Keratinocyte (primary cell): Measurements from ENCODE around the gene EEPD1. TPM values are rescaled to one million over a fixed set of nuclear protein-coding genes. Genes with fewer than 3 reads are reported as not detected.

Source experiments
- DNase-seq: peaks from one replicate; pipeline ENCODE4 v3.0.0-alpha.2; 2011; ENCODE audit warnings: low read depth, missing footprints, low spot score
- FAIRE-seq: peaks from 2 replicates; lab custom pipeline; 2011; peaks lifted over from hg19 to GRCh38; lab: Jason Lieb, UNC
- H2AFZ ChIP-seq: 2 replicates; pipeline ENCODE4 v1.6.0; 2012; ENCODE audit warnings: low read length, control low read depth, inconsistent platforms; ENCODE audit not compliant: control insufficient read depth
- H3K27ac ChIP-seq: 2 replicates; pipeline ENCODE4 v1.5.1; 2011; ENCODE audit warnings: low read length; ENCODE audit not compliant: control insufficient read depth, insufficient read depth
- H3K27me3 ChIP-seq: 3 replicates; pipeline ENCODE4 v1.6.0; 2011; ENCODE audit warnings: low read length; ENCODE audit not compliant: control insufficient read depth, insufficient read depth; ENCODE audit errors: extremely low read depth
- H3K36me3 ChIP-seq, 2 experiments: 2 replicates in 1 of 2; 3 replicates in 1 of 2; pipeline ENCODE4 v1.5.1; 2011; ENCODE audit warnings: low read length in 2 of 2, mild to moderate bottlenecking in 1 of 2; ENCODE audit not compliant: control insufficient read depth in 2 of 2, insufficient read depth in 2 of 2; ENCODE audit errors: extremely low read depth in 1 of 2
- H3K4me1 ChIP-seq: 3 replicates; pipeline ENCODE4 v1.5.1; 2011; ENCODE audit warnings: low read length; ENCODE audit not compliant: control insufficient read depth, insufficient read depth; ENCODE audit errors: extremely low read depth
- H3K4me2 ChIP-seq: 3 replicates; pipeline ENCODE4 v1.6.0; 2011; ENCODE audit warnings: low read depth, low read length; ENCODE audit not compliant: control insufficient read depth, insufficient read depth; ENCODE audit errors: extremely low read depth
- H3K4me3 ChIP-seq, 3 experiments: fragments of 200-600 bp in 1 of 3; sonication (generic) in 1 of 3; 2 replicates in 2 of 3; 3 replicates in 1 of 3; pipeline ENCODE4 v1.5.1; 2011 to 2016; ENCODE audit warnings: low read length in 3 of 3, mild to moderate bottlenecking in 3 of 3, control low read depth in 2 of 3, inconsistent platforms in 1 of 3, low read depth in 1 of 3, mixed read lengths in 1 of 3, mixed run types in 1 of 3, moderate library complexity in 1 of 3; ENCODE audit not compliant: control insufficient read depth in 2 of 3, insufficient read depth in 2 of 3; ENCODE audit errors: extremely low read depth in 1 of 3
- H3K79me2 ChIP-seq: 2 replicates; pipeline ENCODE4 v1.6.0; 2012; ENCODE audit warnings: low read length; ENCODE audit not compliant: control insufficient read depth, insufficient read depth
- H3K9ac ChIP-seq: 3 replicates; pipeline ENCODE4 v1.6.0; 2011; ENCODE audit warnings: low read length; ENCODE audit not compliant: control insufficient read depth, insufficient read depth; ENCODE audit errors: extremely low read depth
- H3K9me1 ChIP-seq: 3 replicates; pipeline ENCODE4 v1.6.0; 2011; ENCODE audit warnings: low read length; ENCODE audit not compliant: control insufficient read depth, insufficient read depth; ENCODE audit errors: extremely low read depth
- H3K9me3 ChIP-seq: 2 replicates; pipeline ENCODE4 v1.5.1; 2012; ENCODE audit warnings: low read depth, low read length; ENCODE audit not compliant: control insufficient read depth
- H4K20me1 ChIP-seq: 3 replicates; pipeline ENCODE4 v1.6.0; 2011; ENCODE audit warnings: low read length; ENCODE audit not compliant: control insufficient read depth, insufficient read depth; ENCODE audit errors: extremely low read depth
- EZH2 ChIP-seq: IDR thresholded peaks from one replicate; pipeline ENCODE4 v1.6.1; 2012; ENCODE audit warnings: inconsistent platforms, mild to moderate bottlenecking, low read length, moderate library complexity
- dilution Hi-C: fragments of 300-500 bp; cut with MboI; formaldehyde crosslinking; loops from one replicate; pipeline ENCODE4 v1.7.0; 2020; ENCODE audit warnings: low sequenced_read_pairs; ENCODE audit not compliant: extremely low pct_ligation_motif_present
- polyA plus RNA-seq, 5 experiments: library from polyadenylated mRNA; depleted of rRNA in 3 of 5; stranded (reverse) in 3 of 5; stranded (forward) in 1 of 5; unstranded in 1 of 5; fragments of >200 nt; gene quantifications; 1 replicate in 1 of 5; 2 replicates in 3 of 5; 3 replicates in 1 of 5; pipeline versions ENCODE4 v1.2.1 to v1.2.3, GENCODE V29; 2011 to 2012; ENCODE audit warnings: missing spikeins in 2 of 5, low read depth in 1 of 5, low replicate concordance in 1 of 5
- TF ChIP-seq, protein P1 (sequence below), 3 experiments: IDR thresholded peaks in 1 of 3; conservative IDR thresholded peaks in 1 of 3; optimal IDR thresholded peaks in 1 of 3; 2 replicates in 2 of 3; 3 replicates in 1 of 3; pipeline versions ENCODE3 to v1.5.1; 2011; ENCODE audit warnings: low read length in 3 of 3, mild to moderate bottlenecking in 3 of 3, moderate library complexity in 2 of 3, control low read depth in 1 of 3, inconsistent platforms in 1 of 3; ENCODE audit not compliant: insufficient read depth in 2 of 3; ENCODE audit errors: extremely low read depth in 1 of 3

EEPD1 gene
- polyA plus RNA-seq, 1 donor (not counting 4 experiments of a cell fraction or from before 2014, with no cell fraction given) = 1.2 TPM

DNA sequence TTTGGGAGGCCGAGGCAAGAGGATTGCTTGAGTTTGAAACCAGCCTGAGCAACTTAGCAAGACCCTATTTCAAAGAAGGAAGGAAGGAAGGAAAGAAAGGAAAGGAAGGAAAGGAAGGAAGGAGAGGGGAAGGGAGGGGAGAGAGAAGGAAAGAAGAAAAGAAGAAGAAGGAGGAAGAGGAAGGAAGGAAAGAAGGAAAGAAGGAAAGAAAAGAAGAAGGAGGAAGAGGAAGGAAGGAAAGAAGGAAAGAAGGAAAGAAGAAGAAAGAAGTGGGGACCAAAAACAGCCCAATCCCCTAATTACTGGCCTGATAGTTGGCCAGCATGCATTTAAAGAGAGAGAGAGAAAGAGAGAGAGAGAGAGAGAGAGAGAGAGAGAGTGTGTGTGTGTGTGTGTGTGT lies 66.4 kb downstream of the EEPD1 start:
- H3K9ac ChIP-seq = no peak overlapping the region
- DNase-seq (no peak), FAIRE-seq (no peak)
- no peaks in the 10 kb centered on the region for H3K9me3 ChIP-seq
- TF ChIP-seq EZH2 = no peak
- TF ChIP-seq, protein P1, sequence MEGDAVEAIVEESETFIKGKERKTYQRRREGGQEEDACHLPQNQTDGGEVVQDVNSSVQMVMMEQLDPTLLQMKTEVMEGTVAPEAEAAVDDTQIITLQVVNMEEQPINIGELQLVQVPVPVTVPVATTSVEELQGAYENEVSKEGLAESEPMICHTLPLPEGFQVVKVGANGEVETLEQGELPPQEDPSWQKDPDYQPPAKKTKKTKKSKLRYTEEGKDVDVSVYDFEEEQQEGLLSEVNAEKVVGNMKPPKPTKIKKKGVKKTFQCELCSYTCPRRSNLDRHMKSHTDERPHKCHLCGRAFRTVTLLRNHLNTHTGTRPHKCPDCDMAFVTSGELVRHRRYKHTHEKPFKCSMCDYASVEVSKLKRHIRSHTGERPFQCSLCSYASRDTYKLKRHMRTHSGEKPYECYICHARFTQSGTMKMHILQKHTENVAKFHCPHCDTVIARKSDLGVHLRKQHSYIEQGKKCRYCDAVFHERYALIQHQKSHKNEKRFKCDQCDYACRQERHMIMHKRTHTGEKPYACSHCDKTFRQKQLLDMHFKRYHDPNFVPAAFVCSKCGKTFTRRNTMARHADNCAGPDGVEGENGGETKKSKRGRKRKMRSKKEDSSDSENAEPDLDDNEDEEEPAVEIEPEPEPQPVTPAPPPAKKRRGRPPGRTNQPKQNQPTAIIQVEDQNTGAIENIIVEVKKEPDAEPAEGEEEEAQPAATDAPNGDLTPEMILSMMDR (optimal IDR thresholded peaks at IDR 0.05 in 1 of 3, IDR thresholded peaks at IDR 0.05 in 1 of 3, conservative IDR thresholded peaks at IDR 0.05 in 1 of 3; ENCODE audit: extremely low read depth in 1 of 3, insufficient read depth in 2 of 3, low read length in 3 of 3) = no peak
- H4K20me1 ChIP-seq = no peaks in the 10 kb centered on the region
- H3K36me3 ChIP-seq = no peaks in the 10 kb centered on the region
- H3K27me3 ChIP-seq = no peaks in the 10 kb centered on the region
- H3K4me1 ChIP-seq = no peaks in the 10 kb centered on the region
- no peaks in the 10 kb centered on the region for H3K9me1 ChIP-seq
- no peak overlapping the region for H2AFZ ChIP-seq
- H3K4me2 ChIP-seq = no peak overlapping the region
- dilution Hi-C loops = no loop called here
- H3K27ac ChIP-seq = no peak overlapping the region
- H3K4me3 ChIP-seq = no peak overlapping the region
- H3K79me2 ChIP-seq = no peaks in the 10 kb centered on the region

DNA sequence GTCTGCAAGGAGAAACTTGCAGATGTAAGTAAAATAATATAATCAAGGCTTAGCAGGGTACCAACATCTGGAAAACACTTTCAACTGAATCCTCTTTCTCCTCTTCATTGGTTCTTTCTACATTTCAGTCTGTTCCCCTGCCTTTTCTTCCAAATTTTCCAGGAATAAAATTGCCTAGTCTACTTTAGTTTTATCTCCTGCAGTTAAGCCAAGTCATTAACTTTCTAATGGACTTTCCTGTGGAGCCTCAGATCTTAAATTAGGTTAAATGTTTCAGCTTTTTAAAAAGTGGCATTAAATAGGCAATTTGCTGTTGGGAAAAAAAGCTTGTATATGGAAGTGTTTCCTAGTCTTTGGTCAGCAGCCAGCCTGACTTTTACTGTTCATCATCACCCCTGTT lies 70.8 kb downstream of the EEPD1 start:
- Histone ChIP-seq H3K9me1 (no peaks in the 10 kb centered on the region), H4K20me1 (no peaks in the 10 kb centered on the region), H3K79me2 (no peaks in the 10 kb centered on the region), H3K36me3 (no peaks in the 10 kb centered on the region), H3K4me1 (no peaks in the 10 kb centered on the region), H3K9ac (no peak overlapping the region), H3K27ac (no peak overlapping the region), H3K4me2 (no peak overlapping the region), H3K27me3 (no peaks in the 10 kb centered on the region), H3K4me3 (no peak overlapping the region), H3K9me3 (no peaks in the 10 kb centered on the region), H2AFZ (no peak overlapping the region)
- no peak for FAIRE-seq
- no peak for DNase-seq
- dilution Hi-C loops = no loop called here
- no peak for TF ChIP-seq EZH2
- TF ChIP-seq, protein P1 (optimal IDR thresholded peaks at IDR 0.05 in 1 of 3, IDR thresholded peaks at IDR 0.05 in 1 of 3, conservative IDR thresholded peaks at IDR 0.05 in 1 of 3; ENCODE audit: extremely low read depth in 1 of 3, insufficient read depth in 2 of 3, low read length in 3 of 3) = no peak
